ENCODE results near the gene KCNQ1. TPM values are rescaled to one million over a fixed set of nuclear protein-coding genes. Genes with fewer than 3 reads are reported as not detected.

The KCNQ1 gene
- total and polyA plus RNA-seq, 9 of the 15 experiments (the other 6 are each of a cell fraction or from before 2014, with no cell fraction given), result 0.44 TPM; not detected in 8

DNA sequence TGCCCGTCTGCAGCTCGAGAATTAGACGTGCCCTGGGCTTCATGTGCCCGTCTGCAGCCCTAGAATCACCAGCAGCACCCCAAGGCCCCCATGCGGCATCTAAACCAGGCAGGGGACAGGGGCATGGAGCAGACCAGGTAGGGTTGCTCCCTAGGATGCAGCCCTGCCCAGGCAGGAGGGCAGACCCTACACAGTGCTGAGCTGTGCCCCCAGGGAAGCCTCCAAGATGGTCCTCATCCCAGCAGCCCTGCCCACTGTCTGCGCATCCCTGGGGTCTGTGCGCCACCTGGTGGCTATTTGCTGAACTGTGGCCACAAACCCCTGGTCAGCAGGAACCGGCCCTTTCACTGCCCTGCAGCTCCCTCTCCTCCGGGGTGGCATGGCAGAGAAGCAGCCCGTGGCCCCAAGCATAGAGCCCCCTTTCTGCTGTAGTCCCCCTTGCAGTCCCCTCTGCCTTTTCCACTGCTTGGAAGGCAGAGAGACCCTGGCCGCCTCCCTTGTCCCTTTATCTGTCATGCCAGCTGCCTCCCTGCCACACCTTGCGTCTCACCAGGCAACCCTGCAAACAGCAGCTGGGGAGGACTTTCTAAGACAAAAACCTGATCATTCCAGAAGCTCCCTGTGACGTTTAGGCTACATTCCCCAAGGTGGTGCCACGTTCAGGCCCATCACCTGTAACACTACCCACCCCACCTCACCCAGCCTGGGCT lies 86.6 kb downstream of the KCNQ1 start (continued):
- TF ChIP-seq, protein P1, sequence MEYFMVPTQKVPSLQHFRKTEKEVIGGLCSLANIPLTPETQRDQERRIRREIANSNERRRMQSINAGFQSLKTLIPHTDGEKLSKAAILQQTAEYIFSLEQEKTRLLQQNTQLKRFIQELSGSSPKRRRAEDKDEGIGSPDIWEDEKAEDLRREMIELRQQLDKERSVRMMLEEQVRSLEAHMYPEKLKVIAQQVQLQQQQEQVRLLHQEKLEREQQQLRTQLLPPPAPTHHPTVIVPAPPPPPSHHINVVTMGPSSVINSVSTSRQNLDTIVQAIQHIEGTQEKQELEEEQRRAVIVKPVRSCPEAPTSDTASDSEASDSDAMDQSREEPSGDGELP (CRISPR knock-in tag; IDR thresholded peaks at IDR 0.05; ENCODE audit: borderline replicate concordance), result peak; percentile 30; the same call in 1 of the 2 replicates
- no peak for TF ChIP-seq ZNF76 (CRISPR knock-in tag; IDR thresholded peaks at IDR 0.05; ENCODE audit: borderline replicate concordance)
- TF ChIP-seq, protein P2, sequence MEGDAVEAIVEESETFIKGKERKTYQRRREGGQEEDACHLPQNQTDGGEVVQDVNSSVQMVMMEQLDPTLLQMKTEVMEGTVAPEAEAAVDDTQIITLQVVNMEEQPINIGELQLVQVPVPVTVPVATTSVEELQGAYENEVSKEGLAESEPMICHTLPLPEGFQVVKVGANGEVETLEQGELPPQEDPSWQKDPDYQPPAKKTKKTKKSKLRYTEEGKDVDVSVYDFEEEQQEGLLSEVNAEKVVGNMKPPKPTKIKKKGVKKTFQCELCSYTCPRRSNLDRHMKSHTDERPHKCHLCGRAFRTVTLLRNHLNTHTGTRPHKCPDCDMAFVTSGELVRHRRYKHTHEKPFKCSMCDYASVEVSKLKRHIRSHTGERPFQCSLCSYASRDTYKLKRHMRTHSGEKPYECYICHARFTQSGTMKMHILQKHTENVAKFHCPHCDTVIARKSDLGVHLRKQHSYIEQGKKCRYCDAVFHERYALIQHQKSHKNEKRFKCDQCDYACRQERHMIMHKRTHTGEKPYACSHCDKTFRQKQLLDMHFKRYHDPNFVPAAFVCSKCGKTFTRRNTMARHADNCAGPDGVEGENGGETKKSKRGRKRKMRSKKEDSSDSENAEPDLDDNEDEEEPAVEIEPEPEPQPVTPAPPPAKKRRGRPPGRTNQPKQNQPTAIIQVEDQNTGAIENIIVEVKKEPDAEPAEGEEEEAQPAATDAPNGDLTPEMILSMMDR (IDR thresholded peaks at IDR 0.05 in 2 of 3, conservative IDR thresholded peaks at IDR 0.05 in 1 of 3; ENCODE audit: insufficient read depth in 2 of 3, low read depth in 1 of 3, low read length in 3 of 3), result peak; percentile 93 to 94 (median 94)
- TF ChIP-seq, protein P3, sequence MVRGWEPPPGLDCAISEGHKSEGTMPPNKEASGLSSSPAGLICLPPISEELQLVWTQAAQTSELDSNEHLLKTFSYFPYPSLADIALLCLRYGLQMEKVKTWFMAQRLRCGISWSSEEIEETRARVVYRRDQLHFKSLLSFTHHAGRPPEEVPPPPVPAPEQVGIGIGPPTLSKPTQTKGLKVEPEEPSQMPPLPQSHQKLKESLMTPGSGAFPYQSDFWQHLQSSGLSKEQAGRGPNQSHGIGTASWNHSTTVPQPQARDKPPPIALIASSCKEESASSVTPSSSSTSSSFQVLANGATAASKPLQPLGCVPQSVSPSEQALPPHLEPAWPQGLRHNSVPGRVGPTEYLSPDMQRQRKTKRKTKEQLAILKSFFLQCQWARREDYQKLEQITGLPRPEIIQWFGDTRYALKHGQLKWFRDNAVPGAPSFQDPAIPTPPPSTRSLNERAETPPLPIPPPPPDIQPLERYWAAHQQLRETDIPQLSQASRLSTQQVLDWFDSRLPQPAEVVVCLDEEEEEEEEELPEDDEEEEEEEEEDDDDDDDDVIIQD (CRISPR knock-in tag; IDR thresholded peaks at IDR 0.05), result no peak
- TF ChIP-seq, protein P4, sequence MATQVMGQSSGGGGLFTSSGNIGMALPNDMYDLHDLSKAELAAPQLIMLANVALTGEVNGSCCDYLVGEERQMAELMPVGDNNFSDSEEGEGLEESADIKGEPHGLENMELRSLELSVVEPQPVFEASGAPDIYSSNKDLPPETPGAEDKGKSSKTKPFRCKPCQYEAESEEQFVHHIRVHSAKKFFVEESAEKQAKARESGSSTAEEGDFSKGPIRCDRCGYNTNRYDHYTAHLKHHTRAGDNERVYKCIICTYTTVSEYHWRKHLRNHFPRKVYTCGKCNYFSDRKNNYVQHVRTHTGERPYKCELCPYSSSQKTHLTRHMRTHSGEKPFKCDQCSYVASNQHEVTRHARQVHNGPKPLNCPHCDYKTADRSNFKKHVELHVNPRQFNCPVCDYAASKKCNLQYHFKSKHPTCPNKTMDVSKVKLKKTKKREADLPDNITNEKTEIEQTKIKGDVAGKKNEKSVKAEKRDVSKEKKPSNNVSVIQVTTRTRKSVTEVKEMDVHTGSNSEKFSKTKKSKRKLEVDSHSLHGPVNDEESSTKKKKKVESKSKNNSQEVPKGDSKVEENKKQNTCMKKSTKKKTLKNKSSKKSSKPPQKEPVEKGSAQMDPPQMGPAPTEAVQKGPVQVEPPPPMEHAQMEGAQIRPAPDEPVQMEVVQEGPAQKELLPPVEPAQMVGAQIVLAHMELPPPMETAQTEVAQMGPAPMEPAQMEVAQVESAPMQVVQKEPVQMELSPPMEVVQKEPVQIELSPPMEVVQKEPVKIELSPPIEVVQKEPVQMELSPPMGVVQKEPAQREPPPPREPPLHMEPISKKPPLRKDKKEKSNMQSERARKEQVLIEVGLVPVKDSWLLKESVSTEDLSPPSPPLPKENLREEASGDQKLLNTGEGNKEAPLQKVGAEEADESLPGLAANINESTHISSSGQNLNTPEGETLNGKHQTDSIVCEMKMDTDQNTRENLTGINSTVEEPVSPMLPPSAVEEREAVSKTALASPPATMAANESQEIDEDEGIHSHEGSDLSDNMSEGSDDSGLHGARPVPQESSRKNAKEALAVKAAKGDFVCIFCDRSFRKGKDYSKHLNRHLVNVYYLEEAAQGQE (IDR thresholded peaks at IDR 0.05; ENCODE audit: borderline replicate concordance), result peak; percentile 88
- TF ChIP-seq, protein P4 (CRISPR knock-in tag; IDR thresholded peaks at IDR 0.05; ENCODE audit: low read depth), result no peak
- TF ChIP-seq, protein P5, sequence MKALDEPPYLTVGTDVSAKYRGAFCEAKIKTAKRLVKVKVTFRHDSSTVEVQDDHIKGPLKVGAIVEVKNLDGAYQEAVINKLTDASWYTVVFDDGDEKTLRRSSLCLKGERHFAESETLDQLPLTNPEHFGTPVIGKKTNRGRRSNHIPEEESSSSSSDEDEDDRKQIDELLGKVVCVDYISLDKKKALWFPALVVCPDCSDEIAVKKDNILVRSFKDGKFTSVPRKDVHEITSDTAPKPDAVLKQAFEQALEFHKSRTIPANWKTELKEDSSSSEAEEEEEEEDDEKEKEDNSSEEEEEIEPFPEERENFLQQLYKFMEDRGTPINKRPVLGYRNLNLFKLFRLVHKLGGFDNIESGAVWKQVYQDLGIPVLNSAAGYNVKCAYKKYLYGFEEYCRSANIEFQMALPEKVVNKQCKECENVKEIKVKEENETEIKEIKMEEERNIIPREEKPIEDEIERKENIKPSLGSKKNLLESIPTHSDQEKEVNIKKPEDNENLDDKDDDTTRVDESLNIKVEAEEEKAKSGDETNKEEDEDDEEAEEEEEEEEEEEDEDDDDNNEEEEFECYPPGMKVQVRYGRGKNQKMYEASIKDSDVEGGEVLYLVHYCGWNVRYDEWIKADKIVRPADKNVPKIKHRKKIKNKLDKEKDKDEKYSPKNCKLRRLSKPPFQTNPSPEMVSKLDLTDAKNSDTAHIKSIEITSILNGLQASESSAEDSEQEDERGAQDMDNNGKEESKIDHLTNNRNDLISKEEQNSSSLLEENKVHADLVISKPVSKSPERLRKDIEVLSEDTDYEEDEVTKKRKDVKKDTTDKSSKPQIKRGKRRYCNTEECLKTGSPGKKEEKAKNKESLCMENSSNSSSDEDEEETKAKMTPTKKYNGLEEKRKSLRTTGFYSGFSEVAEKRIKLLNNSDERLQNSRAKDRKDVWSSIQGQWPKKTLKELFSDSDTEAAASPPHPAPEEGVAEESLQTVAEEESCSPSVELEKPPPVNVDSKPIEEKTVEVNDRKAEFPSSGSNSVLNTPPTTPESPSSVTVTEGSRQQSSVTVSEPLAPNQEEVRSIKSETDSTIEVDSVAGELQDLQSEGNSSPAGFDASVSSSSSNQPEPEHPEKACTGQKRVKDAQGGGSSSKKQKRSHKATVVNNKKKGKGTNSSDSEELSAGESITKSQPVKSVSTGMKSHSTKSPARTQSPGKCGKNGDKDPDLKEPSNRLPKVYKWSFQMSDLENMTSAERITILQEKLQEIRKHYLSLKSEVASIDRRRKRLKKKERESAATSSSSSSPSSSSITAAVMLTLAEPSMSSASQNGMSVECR (CRISPR knock-in tag; IDR thresholded peaks at IDR 0.05), result 0 out of 2 replicates have a peak, but pooled peaks have one; percentile 39
- TF ChIP-seq, protein P6, sequence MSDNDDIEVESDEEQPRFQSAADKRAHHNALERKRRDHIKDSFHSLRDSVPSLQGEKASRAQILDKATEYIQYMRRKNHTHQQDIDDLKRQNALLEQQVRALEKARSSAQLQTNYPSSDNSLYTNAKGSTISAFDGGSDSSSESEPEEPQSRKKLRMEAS (CRISPR knock-in tag; IDR thresholded peaks at IDR 0.05), result no peak
